Thoracic aorta (tissue), 2 donors: ENCODE measurements around the gene PRICKLE3. TPM values are rescaled to one million over a fixed set of nuclear protein-coding genes. Genes with fewer than 3 reads are reported as not detected.

Experiments used
- ATAC-seq: fragments of 150-250 bp; one replicate; pipeline ENCODE4 v1.8.0; 2017; ENCODE audit warnings: low read depth; ENCODE audit not compliant: insufficient number of reproducible peaks, low FRiP score
- DNase-seq: peaks from one replicate; pipeline ENCODE4 v3.0.0-alpha.2; 2020; ENCODE audit warnings: low spot score
- H3K27ac ChIP-seq, 2 donors: fragments of 200-600 bp; sonication (generic); 1 replicate in 1 of 2; 2 replicates in 1 of 2; pipeline ENCODE4 v1.5.1; 2016; ENCODE audit warnings: mild to moderate bottlenecking in 2 of 2, moderate library complexity in 2 of 2
- H3K27me3 ChIP-seq: fragments of 200-600 bp; sonication (generic); replicated peaks from 2 replicates; pipeline ENCODE4 v1.6.0; 2016; ENCODE audit warnings: mild to moderate bottlenecking; ENCODE audit not compliant: insufficient read depth
- H3K36me3 ChIP-seq: fragments of 200-600 bp; sonication (generic); one replicate; pipeline ENCODE4 v1.5.1; 2016
- H3K4me1 ChIP-seq, 2 donors: fragments of 200-600 bp; sonication (generic); 1 replicate in 1 of 2; 2 replicates in 1 of 2; pipeline versions ENCODE4 v1.5.1 to v1.6.0; 2016; ENCODE audit warnings: low read depth in 2 of 2, mild to moderate bottlenecking in 1 of 2; ENCODE audit not compliant: control insufficient read depth in 1 of 2
- H3K4me3 ChIP-seq: fragments of 200-600 bp; sonication (generic); 2 replicates; pipeline ENCODE4 v1.5.1; 2016; ENCODE audit warnings: mild to moderate bottlenecking
- H3K9me3 ChIP-seq: fragments of 200-600 bp; sonication (generic); 2 replicates; pipeline ENCODE4 v1.5.1; 2016
- total RNA-seq, 2 donors: library from RNA; depleted of rRNA; stranded (reverse); fragments of >200 nt; gene quantifications; one replicate each; pipeline versions ENCODE4 v1.1.0 to v1.2.3, GENCODE V29; 2016
- TF ChIP-seq, protein P1 (sequence below): fragments of 200-600 bp; sonication (generic); IDR thresholded peaks from one replicate; pipeline ENCODE4 v1.5.1; 2019; ENCODE audit warnings: antibody characterized with exemption

Gene PRICKLE3
- total RNA-seq, 2 donors from 2014 or later = 21.4 to 46.7 TPM

DNA sequence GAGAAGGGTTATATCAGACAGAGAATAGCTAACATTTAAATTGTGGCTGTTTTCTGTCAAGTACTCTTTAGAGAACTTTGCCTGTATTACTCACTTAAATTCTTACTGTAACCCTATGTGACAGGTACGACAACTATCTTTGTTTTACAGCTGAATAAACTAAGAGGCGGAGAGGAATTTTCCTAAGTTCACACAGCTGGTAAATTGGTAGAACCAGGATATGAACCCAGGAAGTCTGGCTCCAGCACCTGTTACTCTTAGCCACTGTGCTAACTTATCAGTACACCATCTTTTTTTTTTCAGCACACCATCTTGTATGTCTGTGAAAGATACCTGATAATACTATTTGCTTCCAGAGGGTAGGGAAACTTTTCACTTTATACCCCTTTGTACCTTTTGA, 15.8 kb upstream of the PRICKLE3 start:
- Histone ChIP-seq H3K4me1 (peaks cover 4 to 11% of the 10 kb centered on the region in 2 donors), H3K9me3 (no peaks in the 10 kb centered on the region), H3K36me3 (no peaks in the 10 kb centered on the region), H3K4me3 (no peak overlapping the region), H3K27ac (no peak overlapping the region), H3K27me3 (no peaks in the 10 kb centered on the region)
- TF ChIP-seq, protein P1, sequence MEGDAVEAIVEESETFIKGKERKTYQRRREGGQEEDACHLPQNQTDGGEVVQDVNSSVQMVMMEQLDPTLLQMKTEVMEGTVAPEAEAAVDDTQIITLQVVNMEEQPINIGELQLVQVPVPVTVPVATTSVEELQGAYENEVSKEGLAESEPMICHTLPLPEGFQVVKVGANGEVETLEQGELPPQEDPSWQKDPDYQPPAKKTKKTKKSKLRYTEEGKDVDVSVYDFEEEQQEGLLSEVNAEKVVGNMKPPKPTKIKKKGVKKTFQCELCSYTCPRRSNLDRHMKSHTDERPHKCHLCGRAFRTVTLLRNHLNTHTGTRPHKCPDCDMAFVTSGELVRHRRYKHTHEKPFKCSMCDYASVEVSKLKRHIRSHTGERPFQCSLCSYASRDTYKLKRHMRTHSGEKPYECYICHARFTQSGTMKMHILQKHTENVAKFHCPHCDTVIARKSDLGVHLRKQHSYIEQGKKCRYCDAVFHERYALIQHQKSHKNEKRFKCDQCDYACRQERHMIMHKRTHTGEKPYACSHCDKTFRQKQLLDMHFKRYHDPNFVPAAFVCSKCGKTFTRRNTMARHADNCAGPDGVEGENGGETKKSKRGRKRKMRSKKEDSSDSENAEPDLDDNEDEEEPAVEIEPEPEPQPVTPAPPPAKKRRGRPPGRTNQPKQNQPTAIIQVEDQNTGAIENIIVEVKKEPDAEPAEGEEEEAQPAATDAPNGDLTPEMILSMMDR = no peak
- no peak for ATAC-seq
- no peak for DNase-seq

DNA sequence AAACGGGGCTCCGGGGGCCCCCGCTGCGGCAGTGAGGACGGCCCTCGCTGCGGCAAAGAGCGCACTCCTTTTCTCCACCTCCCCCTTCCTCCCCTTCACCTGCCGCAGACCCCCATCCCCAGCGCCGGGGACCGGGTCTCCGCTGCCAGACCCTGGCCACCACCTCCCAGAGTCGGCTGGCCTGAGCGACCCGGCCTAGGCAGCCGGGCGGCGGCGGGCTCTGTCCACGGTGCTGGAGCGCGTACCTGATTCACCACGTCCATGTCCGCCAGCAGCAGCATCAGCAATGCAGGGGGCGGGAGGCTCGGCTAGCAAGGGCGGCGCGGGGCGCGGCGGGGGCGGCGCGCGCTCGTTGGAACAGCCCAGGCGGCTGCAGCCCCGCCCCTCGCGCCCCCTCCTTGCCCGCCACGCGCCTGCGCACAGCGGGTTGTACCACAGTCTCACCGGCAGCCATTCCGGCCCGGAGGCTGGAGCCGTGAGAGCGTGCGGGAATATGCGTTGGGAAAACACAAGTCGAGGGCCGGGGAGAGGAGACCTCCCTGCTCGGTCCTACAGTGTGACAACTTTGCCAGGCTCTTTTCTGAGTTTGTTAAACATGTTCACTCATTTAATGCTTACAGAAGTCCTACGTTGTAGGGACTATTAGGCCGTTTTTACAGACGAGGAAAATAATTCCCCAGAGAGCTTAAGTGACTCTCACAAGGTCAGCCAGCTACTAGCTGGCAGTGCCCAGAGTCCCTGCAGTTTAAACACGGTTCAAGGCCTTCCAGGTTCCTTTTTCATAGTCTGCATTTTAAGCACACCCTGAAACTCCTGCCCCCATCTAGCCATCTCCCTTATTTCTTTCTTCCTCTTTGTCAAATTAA, 14.0 kb upstream of the PRICKLE3 start, which contains the start of gene SYP:
SYP (minus strand) TSS at position 288 of the 866 bp plus-strand sequence; CDS start at position 281, 7 bp downstream.
- Histone ChIP-seq H3K4me1 (peaks cover 4 to 11% of the 10 kb centered on the region in 2 donors), H3K9me3 (no peaks in the 10 kb centered on the region), H3K36me3 (no peaks in the 10 kb centered on the region), H3K4me3 (peak within 1 kb of the TSS; percentile 70), H3K27me3 (no peaks in the 10 kb centered on the region), H3K27ac (peak within 1 kb of the TSS; percentile 65 to 67)
- peak; percentile 57 for DNase-seq
- TF ChIP-seq, protein P1 = no peak
- peak; percentile 79 for ATAC-seq

DNA sequence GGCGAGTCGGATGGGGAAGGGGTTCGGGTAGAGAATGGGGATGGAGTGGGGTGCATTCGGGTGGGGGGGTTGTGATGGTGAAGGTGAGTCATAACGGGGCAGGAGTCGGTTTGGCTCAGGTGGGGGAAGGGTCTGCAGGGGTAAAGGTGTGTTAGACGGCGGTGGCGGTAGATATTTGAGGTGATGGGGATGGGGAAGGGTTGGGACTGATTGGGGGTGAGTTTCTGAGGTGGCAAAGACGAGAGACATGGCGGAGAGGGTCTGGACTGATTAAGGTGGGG, 13.1 kb upstream of the PRICKLE3 start:
- ATAC-seq (no peak), DNase-seq (no peak)
- no peaks in the 10 kb centered on the region for H3K36me3 ChIP-seq
- H3K27ac ChIP-seq = no peak overlapping the region
- TF ChIP-seq, protein P1 = no peak
- H3K9me3 ChIP-seq = no peaks in the 10 kb centered on the region
- H3K27me3 ChIP-seq = no peaks in the 10 kb centered on the region
- H3K4me1 ChIP-seq = peaks cover 4 to 11% of the 10 kb centered on the region in 2 donors
- no peak overlapping the region for H3K4me3 ChIP-seq

DNA sequence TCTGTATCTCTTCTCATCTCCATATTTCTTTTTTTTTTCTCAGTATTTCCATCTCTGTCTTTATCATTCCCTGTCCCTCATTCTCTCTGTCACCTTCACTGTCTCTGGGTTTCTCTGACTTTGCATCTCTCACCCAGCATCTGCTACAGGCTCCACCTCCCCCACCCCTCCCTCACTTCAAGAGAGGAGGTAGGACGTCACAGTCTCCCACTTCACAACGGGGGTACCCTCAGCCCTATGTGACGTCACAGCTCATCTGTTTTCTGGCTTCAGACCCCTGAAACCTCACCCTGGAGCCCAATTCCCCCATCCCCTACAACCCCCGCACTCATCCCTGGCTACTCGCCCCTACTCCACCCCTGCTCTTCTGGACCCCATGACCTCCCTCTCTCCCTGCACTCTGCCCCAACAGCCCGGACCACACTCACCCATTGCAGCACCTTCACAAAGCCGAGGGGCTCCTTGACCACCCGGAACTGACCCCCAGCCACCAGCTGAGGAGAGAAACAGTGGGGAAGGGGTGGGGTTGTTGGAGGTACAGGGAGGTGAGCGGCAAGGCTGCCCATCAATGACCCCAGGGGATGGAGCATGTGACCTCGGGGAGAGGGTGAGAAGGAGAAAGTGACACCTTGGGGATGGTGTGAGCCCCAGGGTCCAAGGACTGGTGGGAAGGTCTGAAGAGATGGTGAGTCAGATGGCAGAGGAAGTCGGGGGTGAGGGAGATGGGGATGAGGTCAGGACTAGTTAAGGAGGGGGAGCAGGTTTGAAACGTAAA, 12.6 kb upstream of the PRICKLE3 start:
- DNase-seq = no peak
- no peak for ATAC-seq
- Histone ChIP-seq H3K4me1 (peaks cover 4 to 11% of the 10 kb centered on the region in 2 donors), H3K4me3 (no peak overlapping the region), H3K9me3 (no peaks in the 10 kb centered on the region), H3K36me3 (no peaks in the 10 kb centered on the region), H3K27ac (no peak overlapping the region), H3K27me3 (no peaks in the 10 kb centered on the region)
- TF ChIP-seq, protein P1 = no peak

DNA sequence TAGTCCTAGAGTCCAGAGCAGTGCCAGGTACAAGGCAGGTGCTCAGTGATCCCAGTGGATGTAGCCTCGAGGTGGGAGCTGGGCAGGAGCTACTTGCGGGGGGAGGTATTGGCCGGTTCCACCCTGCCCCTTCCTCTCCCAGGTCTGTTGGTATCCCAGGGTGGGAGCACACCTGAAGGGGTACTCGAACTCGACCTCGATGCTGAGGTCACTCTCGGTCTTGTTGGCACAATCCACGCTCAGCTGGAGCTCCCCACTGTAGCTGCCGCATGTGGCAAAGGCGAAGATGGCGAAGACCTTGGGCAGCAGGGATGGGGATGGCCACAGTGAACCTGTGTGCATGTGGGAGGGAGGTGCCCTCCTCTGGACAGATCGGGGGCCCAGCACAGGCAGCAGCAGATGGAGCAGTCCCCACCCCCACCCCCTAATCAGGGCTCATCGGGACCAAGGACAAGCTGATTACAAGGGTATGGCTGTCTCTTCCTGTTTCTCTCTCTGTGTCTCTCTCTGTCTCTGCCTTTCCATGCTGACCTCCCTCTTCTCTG, 11.4 kb upstream of the PRICKLE3 start:
- no peak overlapping the region for H3K4me3 ChIP-seq
- H3K27me3 ChIP-seq = no peaks in the 10 kb centered on the region
- H3K36me3 ChIP-seq = no peaks in the 10 kb centered on the region
- ATAC-seq = no peak
- TF ChIP-seq, protein P1 = no peak
- no peak overlapping the region for H3K27ac ChIP-seq
- no peaks in the 10 kb centered on the region for H3K9me3 ChIP-seq
- H3K4me1 ChIP-seq = peaks cover 4 to 11% of the 10 kb centered on the region in 2 donors
- no peak for DNase-seq
